ENCODE results near the gene DCAF15.

DNA sequence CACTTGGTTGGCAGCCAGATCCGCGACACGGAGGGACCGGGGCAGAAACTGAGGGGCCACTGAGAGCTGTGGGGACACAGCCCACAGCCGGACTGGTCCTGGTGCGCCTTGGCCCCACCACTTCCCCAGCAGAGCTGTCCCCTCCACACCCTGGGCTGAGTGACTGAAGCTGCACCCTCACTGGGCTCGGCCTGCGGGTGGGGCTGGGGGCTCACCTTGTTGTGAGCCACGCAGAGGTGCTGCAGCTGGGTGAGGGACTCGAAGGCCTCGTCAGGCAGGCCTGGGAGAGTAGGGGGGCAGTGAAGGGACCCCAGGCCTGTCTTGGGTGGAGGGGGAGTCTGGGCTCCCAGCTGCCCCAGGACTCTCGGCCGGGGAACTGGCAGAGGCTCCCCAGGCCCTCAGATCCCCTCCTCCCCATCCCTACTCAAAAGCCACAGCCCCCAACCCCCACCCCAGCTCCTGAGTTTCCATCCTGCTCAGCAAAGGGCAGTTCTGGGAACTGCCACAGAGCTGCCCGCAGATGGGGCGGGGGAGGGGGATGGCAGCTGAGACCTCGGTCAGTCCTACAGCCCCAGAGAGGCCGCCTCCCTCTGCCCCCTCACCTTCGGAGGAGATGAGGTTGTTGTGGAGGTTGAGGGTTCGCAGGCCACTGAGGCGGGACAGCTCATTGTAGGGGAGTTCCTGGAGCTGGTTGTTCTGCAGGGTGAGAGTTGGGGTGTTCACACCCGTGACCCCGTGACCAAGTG is 16.4 kb upstream of the DCAF15 start:
- TF ChIP-seq, protein P1, sequence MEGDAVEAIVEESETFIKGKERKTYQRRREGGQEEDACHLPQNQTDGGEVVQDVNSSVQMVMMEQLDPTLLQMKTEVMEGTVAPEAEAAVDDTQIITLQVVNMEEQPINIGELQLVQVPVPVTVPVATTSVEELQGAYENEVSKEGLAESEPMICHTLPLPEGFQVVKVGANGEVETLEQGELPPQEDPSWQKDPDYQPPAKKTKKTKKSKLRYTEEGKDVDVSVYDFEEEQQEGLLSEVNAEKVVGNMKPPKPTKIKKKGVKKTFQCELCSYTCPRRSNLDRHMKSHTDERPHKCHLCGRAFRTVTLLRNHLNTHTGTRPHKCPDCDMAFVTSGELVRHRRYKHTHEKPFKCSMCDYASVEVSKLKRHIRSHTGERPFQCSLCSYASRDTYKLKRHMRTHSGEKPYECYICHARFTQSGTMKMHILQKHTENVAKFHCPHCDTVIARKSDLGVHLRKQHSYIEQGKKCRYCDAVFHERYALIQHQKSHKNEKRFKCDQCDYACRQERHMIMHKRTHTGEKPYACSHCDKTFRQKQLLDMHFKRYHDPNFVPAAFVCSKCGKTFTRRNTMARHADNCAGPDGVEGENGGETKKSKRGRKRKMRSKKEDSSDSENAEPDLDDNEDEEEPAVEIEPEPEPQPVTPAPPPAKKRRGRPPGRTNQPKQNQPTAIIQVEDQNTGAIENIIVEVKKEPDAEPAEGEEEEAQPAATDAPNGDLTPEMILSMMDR (conservative IDR thresholded peaks at IDR 0.05 in 1 of 2, IDR thresholded peaks at IDR 0.05 in 1 of 2; ENCODE audit: extremely low read depth in 1 of 2, insufficient read depth in 1 of 2, low read depth in 1 of 2, low read length in 2 of 2), result no peak
- TF ChIP-seq EZH2 (IDR thresholded peaks at IDR 0.05; ENCODE audit: borderline replicate concordance, low read length), result no peak

Data from mammary epithelial cell (primary cell).